Measurements from ENCODE around the gene HOXB2.
"Not testable (repeated sequence)": the region's sequence is repeated elsewhere in the genome, so short reads cannot be mapped to it uniquely, and the experiment has no call there.

HOXB2 gene

GRCh38 chr17:48523010-48523409 lies 21.9 kb downstream of the HOXB2 start:
- in situ Hi-C loops (cut with MboI; ENCODE audit: low sequenced_read_pairs), result no loop called here

GRCh38 chr17:48522031-48522653 lies 22.8 kb downstream of the HOXB2 start:
- in situ Hi-C loops (cut with MboI; ENCODE audit: low sequenced_read_pairs), result no loop called here

- in situ Hi-C loops (cut with MboI; ENCODE audit: low sequenced_read_pairs), result no loop called here
Measured at GRCh38 chr17:48520631-48521079, 24.3 kb downstream of the HOXB2 start.

GRCh38 chr17:48519427-48519826 lies 25.5 kb downstream of the HOXB2 start:
- in situ Hi-C loops (cut with MboI; ENCODE audit: low sequenced_read_pairs), result no loop called here

GRCh38 chr17:48517478-48517877 lies 27.4 kb downstream of the HOXB2 start:
- in situ Hi-C loops (cut with MboI; ENCODE audit: low sequenced_read_pairs), result no loop called here

GRCh38 chr17:48515925-48516900 lies 28.7 kb downstream of the HOXB2 start:
- in situ Hi-C loops (cut with MboI; ENCODE audit: low sequenced_read_pairs), result no loop called here

- in situ Hi-C loops (cut with MboI; ENCODE audit: low sequenced_read_pairs), result no loop called here
Measured at GRCh38 chr17:48514477-48514876, 30.4 kb downstream of the HOXB2 start.

- in situ Hi-C loops (cut with MboI; ENCODE audit: low sequenced_read_pairs), result no loop called here
Measured at GRCh38 chr17:48513666-48514455, 31.0 kb downstream of the HOXB2 start.

GRCh38 chr17:48513097-48513496 lies 31.8 kb downstream of the HOXB2 start:
- in situ Hi-C loops (cut with MboI; ENCODE audit: low sequenced_read_pairs), result no loop called here

GRCh38 chr17:48510761-48511604 lies 33.9 kb downstream of the HOXB2 start:
- in situ Hi-C loops (cut with MboI; ENCODE audit: low sequenced_read_pairs), result no loop called here

GRCh38 chr17:48510381-48510760 lies 34.5 kb downstream of the HOXB2 start:
- in situ Hi-C loops (cut with MboI; ENCODE audit: low sequenced_read_pairs), result no loop called here

- in situ Hi-C loops (cut with MboI; ENCODE audit: low sequenced_read_pairs), result not testable (repeated sequence)
Measured at GRCh38 chr17:48509708-48510107, 35.2 kb downstream of the HOXB2 start.

GRCh38 chr17:48506246-48506645 lies 38.7 kb downstream of the HOXB2 start:
- in situ Hi-C loops (cut with MboI; ENCODE audit: low sequenced_read_pairs), result no loop called here

- in situ Hi-C loops (cut with MboI; ENCODE audit: low sequenced_read_pairs), result no loop called here
Measured at GRCh38 chr17:48505788-48506187, 39.1 kb downstream of the HOXB2 start.

- in situ Hi-C loops (cut with MboI; ENCODE audit: low sequenced_read_pairs), result no loop called here
Measured at GRCh38 chr17:48504953-48505352, 40.0 kb downstream of the HOXB2 start.

GRCh38 chr17:48503747-48504146 lies 41.2 kb downstream of the HOXB2 start:
- in situ Hi-C loops (cut with MboI; ENCODE audit: low sequenced_read_pairs), result no loop called here

GRCh38 chr17:48502901-48503300 lies 42.0 kb downstream of the HOXB2 start:
- in situ Hi-C loops (cut with MboI; ENCODE audit: low sequenced_read_pairs), result no loop called here

GRCh38 chr17:48502312-48502711 lies 42.6 kb downstream of the HOXB2 start:
- in situ Hi-C loops (cut with MboI; ENCODE audit: low sequenced_read_pairs), result no loop called here

GRCh38 chr17:48500435-48501426 lies 44.2 kb downstream of the HOXB2 start:
- in situ Hi-C loops (cut with MboI; ENCODE audit: low sequenced_read_pairs), result no loop called here

Data from HL-60/S4 treated with phorbol 12-myristate 13-acetate at 8.2 ng/mL for 4 days and 3 days (cell line).